ENCODE results near the gene WBP1L.

WBP1L gene

DNA sequence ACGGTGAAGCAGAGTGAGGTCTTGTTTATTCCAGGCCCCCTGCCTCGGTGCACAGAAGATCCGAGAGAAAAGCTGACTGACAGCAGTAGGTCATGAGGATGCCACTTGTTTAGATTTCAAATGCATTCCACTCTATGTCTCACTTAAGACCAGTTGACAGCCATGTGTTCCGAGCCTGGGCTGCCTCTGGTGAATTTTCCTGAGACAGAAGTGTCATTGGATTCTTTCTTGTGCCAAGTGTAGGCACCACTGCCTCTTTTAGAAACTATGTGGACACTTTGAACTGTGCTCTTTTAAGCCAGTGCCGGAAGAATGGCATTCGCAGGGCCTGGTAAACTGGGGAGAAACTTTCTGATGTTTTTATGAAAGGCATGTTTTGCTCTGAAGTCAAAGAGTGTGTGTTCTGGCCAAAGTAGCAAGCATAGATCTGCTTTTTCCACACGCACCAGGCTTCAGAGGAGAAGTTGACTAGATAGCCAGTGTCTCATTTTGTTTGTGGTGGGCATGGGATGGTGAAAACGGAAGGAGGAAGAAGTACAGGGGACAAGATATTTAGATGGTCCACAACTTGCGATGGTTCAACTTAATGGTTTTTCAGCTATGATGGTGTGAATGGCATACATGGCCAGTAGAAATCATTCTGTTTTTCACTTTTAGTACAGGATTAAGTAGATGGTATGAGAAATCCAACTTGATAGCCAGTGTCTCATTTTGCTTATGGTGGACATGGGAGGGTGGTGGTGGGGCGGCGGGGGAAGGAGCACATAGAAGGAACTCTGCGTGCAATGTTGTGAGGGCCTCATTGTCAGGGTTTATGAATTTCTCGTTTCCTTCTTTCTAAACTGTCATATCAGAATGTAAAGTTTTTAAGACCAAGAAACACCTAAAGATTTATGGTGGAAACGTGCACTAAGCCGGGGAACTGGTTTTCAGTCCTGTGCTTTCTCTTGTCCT lies 52.0 kb downstream of the WBP1L start:
- Histone ChIP-seq H3K4me2 (ENCODE audit: insufficient read depth, low read length, poor library complexity, severe bottlenecking) (no peak overlapping the region), H4K91ac (ENCODE audit: low read depth, low read length, poor library complexity) (no peak overlapping the region), H3K9me3 (replicated peaks in 1 of 2; ENCODE audit: control insufficient read depth in 2 of 2, insufficient read depth in 1 of 2, low read depth in 1 of 2, low read length in 2 of 2) (peaks cover 0 to 3% of the 10 kb centered on the region in 2 donors), H2BK15ac (ENCODE audit: low read length) (no peak overlapping the region), H2BK5ac (ENCODE audit: low read length) (no peak overlapping the region), H4K8ac (ENCODE audit: low read depth, low read length) (no peak overlapping the region), H3K18ac (ENCODE audit: low read length) (no peak overlapping the region), H3K9ac (ENCODE audit: low read depth, low read length, poor library complexity) (peak overlapping the region; percentile 1), H3K14ac (ENCODE audit: low read length) (no peak overlapping the region), H2BK120ac (ENCODE audit: low read depth, low read length) (no peak overlapping the region), H3K4ac (ENCODE audit: low read length) (no peak overlapping the region), H3K79me1 (ENCODE audit: low read depth, low read length) (no peaks in the 10 kb centered on the region), H3K27ac (replicated peaks; ENCODE audit: low read length) (no peak overlapping the region), H3K27me3 (ENCODE audit: control insufficient read depth in 3 of 3, insufficient read depth in 3 of 3, low read depth in 1 of 3, low read length in 3 of 3) (no peaks in the 10 kb centered on the region), H3K23ac (ENCODE audit: low read depth, low read length, poor library complexity) (no peak overlapping the region), H2AFZ (ENCODE audit: low read length) (no peak overlapping the region), H3K36me3 (replicated peaks in 1 of 2; ENCODE audit: control insufficient read depth in 2 of 2, insufficient read depth in 2 of 2, low read length in 2 of 2) (peaks cover 0 to 28% of the 10 kb centered on the region in 2 donors), H2AK5ac (ENCODE audit: low read depth, low read length) (no peak overlapping the region), H3K4me1 (ENCODE audit: control insufficient read depth in 2 of 2, insufficient read depth in 1 of 2, low read depth in 1 of 2, low read length in 2 of 2) (peaks cover 10 to 21% of the 10 kb centered on the region in 2 donors), H3K4me3 (ENCODE audit: low read length in 2 of 2) (no peak overlapping the region), H2BK12ac (ENCODE audit: low read length) (no peak overlapping the region)
- WGBS, 2 donors (ENCODE audit: extremely low coverage in 2 of 2, insufficient read length in 2 of 2, insufficient replicate concordance in 1 of 2): no CpG with 5 or more reads among the region's 15 CpGs
- DNase-seq (ENCODE audit: low spot score): no peak

GRCh38 chr10:102796407-102797176 lies 52.8 kb downstream of the WBP1L start:
- H3K4me3 ChIP-seq (ENCODE audit: low read length in 2 of 2): no peak overlapping the region
- H2AK5ac ChIP-seq (ENCODE audit: low read depth, low read length): no peak overlapping the region
- H4K8ac ChIP-seq (ENCODE audit: low read depth, low read length): no peak overlapping the region
- H2BK120ac ChIP-seq (ENCODE audit: low read depth, low read length): no peak overlapping the region
- H2BK5ac ChIP-seq (ENCODE audit: low read length): no peak overlapping the region
- no peaks in the 10 kb centered on the region for H3K9me3 ChIP-seq (replicated peaks in 1 of 2; ENCODE audit: control insufficient read depth in 2 of 2, insufficient read depth in 1 of 2, low read depth in 1 of 2, low read length in 2 of 2)
- no peak overlapping the region for H3K18ac ChIP-seq (ENCODE audit: low read length)
- H3K14ac ChIP-seq (ENCODE audit: low read length): no peak overlapping the region
- no CpG with 5 or more reads among the region's 9 CpGs for WGBS, 2 donors (ENCODE audit: extremely low coverage in 2 of 2, insufficient read length in 2 of 2, insufficient replicate concordance in 1 of 2)
- no peak overlapping the region for H2BK15ac ChIP-seq (ENCODE audit: low read length)
- no peaks in the 10 kb centered on the region for H3K27me3 ChIP-seq (ENCODE audit: control insufficient read depth in 3 of 3, insufficient read depth in 3 of 3, low read depth in 1 of 3, low read length in 3 of 3)
- H3K4me2 ChIP-seq (ENCODE audit: insufficient read depth, low read length, poor library complexity, severe bottlenecking): no peak overlapping the region
- H3K9ac ChIP-seq (ENCODE audit: low read depth, low read length, poor library complexity): peak overlapping the region; percentile 1
- DNase-seq (ENCODE audit: low spot score): no peak
- H2AFZ ChIP-seq (ENCODE audit: low read length): no peak overlapping the region
- H3K36me3 ChIP-seq (replicated peaks in 1 of 2; ENCODE audit: control insufficient read depth in 2 of 2, insufficient read depth in 2 of 2, low read length in 2 of 2): peaks cover 0 to 32% of the 10 kb centered on the region in 2 donors
- H3K4me1 ChIP-seq (ENCODE audit: control insufficient read depth in 2 of 2, insufficient read depth in 1 of 2, low read depth in 1 of 2, low read length in 2 of 2): peaks cover 13 to 21% of the 10 kb centered on the region in 2 donors
- no peak overlapping the region for H4K91ac ChIP-seq (ENCODE audit: low read depth, low read length, poor library complexity)
- H3K79me1 ChIP-seq (ENCODE audit: low read depth, low read length): no peaks in the 10 kb centered on the region
- no peak overlapping the region for H3K23ac ChIP-seq (ENCODE audit: low read depth, low read length, poor library complexity)
- no peak overlapping the region for H3K27ac ChIP-seq (replicated peaks; ENCODE audit: low read length)
- no peak overlapping the region for H2BK12ac ChIP-seq (ENCODE audit: low read length)
- H3K4ac ChIP-seq (ENCODE audit: low read length): no peak overlapping the region

DNA sequence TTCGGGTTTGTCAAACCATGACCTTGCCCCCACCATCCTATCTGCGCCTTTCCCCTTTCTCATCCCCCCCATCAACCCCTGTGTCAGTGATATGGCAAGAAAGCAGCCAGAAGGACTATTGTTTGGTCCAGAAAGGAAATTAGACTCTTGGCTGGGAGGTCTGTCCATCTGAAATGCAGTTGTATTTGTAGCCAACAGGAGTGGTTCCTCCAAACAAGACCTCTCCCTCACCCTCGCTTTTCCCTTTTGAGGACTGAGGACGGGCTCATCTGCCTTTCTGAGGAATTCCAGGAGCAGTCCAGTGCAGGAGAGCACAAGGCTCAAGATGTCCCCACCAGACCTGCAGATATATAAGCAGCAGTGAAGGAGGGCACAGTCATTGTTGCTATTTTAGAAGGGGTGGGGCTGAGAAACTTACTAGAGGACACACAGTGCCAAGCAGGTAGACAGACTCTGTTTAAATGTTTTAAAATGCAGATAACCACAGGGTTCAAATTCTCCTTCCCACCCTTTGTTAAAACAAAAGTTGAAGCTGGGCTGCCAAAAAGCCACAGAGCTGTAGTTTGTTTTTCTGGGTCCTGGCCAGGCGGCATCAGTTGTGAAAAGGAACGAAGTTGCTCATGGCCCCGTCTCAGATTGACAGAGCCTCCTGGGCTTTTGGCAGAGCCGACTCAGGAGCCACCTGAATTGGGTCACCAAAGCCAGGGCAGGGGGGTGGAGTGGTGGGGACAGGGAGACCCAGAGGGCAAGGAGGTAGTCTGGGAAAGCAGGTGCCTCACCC lies 56.1 kb downstream of the WBP1L start:
- no peak overlapping the region for H3K27ac ChIP-seq (replicated peaks; ENCODE audit: low read length)
- WGBS, 2 donors (ENCODE audit: extremely low coverage in 2 of 2, insufficient read length in 2 of 2, insufficient replicate concordance in 1 of 2): no CpG with 5 or more reads among the region's 8 CpGs
- H3K18ac ChIP-seq (ENCODE audit: low read length): no peak overlapping the region
- no peak overlapping the region for H2BK12ac ChIP-seq (ENCODE audit: low read length)
- H2BK5ac ChIP-seq (ENCODE audit: low read length): no peak overlapping the region
- no peak overlapping the region for H3K4me3 ChIP-seq (ENCODE audit: low read length in 2 of 2)
- no peaks in the 10 kb centered on the region for H3K27me3 ChIP-seq (ENCODE audit: control insufficient read depth in 3 of 3, insufficient read depth in 3 of 3, low read depth in 1 of 3, low read length in 3 of 3)
- H3K4ac ChIP-seq (ENCODE audit: low read length): no peak overlapping the region
- H3K23ac ChIP-seq (ENCODE audit: low read depth, low read length, poor library complexity): no peak overlapping the region
- no peak overlapping the region for H3K9ac ChIP-seq (ENCODE audit: low read depth, low read length, poor library complexity)
- H3K4me2 ChIP-seq (ENCODE audit: insufficient read depth, low read length, poor library complexity, severe bottlenecking): no peak overlapping the region
- no peak overlapping the region for H2BK15ac ChIP-seq (ENCODE audit: low read length)
- no peak overlapping the region for H2BK120ac ChIP-seq (ENCODE audit: low read depth, low read length)
- peaks cover 3 to 44% of the 10 kb centered on the region in 2 donors for H3K36me3 ChIP-seq (replicated peaks in 1 of 2; ENCODE audit: control insufficient read depth in 2 of 2, insufficient read depth in 2 of 2, low read length in 2 of 2)
- DNase-seq (ENCODE audit: low spot score): no peak
- H4K8ac ChIP-seq (ENCODE audit: low read depth, low read length): no peak overlapping the region
- peaks cover 16 to 20% of the 10 kb centered on the region in 2 donors for H3K4me1 ChIP-seq (ENCODE audit: control insufficient read depth in 2 of 2, insufficient read depth in 1 of 2, low read depth in 1 of 2, low read length in 2 of 2)
- H2AFZ ChIP-seq (ENCODE audit: low read length): no peak overlapping the region
- H3K79me1 ChIP-seq (ENCODE audit: low read depth, low read length): peaks cover 2% of the 10 kb centered on the region
- H3K14ac ChIP-seq (ENCODE audit: low read length): no peak overlapping the region
- no peak overlapping the region for H4K91ac ChIP-seq (ENCODE audit: low read depth, low read length, poor library complexity)
- peaks cover 0 to 4% of the 10 kb centered on the region in 2 donors for H3K9me3 ChIP-seq (replicated peaks in 1 of 2; ENCODE audit: control insufficient read depth in 2 of 2, insufficient read depth in 1 of 2, low read depth in 1 of 2, low read length in 2 of 2)
- no peak overlapping the region for H2AK5ac ChIP-seq (ENCODE audit: low read depth, low read length)

Data from neuronal stem cell (in vitro differentiated cells).